HG02884 (cell line): Measurements from ENCODE around the gene RNF126.
"Not testable (repeated sequence)": the region's sequence is repeated elsewhere in the genome, so short reads cannot be mapped to it uniquely, and the experiment has no call there.

ENCODE experiments used
- ATAC-seq: cut with Tn5 transposase; IDR thresholded peaks from one replicate; pipeline ENCODE4 v1.9.1; 2021; ENCODE audit warnings: mild to moderate bottlenecking, moderate library complexity; ENCODE audit not compliant: unreplicated experiment

Gene RNF126

DNA sequence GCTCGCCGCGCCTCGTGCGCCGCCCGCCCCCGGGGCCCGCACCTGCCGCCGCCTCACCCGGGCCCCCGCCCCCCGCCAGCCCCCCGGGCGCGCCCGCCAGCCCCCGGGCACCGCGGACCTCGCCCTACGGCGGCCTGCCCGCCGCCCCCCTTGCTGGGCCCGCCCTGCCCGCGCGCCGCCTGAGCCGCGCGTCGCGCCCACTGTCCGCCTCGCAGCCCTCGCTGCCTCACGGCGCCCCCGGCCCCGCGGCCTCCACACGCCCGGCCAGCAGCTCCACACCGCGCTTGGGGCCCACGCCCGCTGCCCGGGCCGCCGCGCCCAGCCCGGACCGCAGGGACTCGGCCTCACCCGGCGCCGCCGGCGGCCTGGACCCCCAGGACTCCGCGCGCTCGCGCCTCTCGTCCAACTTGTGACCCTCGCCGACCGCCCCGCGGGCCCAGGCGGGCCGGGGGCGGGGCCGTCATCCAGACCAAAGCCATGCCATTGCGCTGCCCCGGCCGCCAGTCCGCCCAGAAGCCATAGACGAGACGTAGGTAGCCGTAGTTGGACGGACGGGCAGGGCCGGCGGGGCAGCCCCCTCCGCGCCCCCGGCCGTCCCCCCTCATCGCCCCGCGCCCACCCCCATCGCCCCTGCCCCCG is 46.8 kb downstream of the RNF126 start:
- ATAC-seq, result no peak

DNA sequence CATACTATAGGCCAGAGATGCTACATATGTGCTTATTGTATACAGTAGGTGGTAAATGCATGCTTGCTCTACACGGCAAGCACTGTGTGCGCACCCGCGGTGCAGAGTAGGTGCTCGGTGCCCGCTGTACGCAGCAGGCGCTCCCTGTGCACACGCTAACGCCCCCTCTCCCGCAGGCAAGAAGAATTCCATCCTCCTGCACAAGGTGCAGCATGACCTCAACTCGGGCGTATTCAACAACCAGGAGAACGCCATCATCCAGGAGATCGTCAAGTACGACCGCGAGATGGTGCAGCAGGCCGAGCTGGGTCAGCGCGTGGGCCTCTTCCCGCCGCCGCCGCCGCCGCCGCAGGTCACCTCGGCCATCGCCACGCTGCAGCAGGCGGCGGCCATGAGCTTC is 47.4 kb downstream of the RNF126 start:
- no peak for ATAC-seq

DNA sequence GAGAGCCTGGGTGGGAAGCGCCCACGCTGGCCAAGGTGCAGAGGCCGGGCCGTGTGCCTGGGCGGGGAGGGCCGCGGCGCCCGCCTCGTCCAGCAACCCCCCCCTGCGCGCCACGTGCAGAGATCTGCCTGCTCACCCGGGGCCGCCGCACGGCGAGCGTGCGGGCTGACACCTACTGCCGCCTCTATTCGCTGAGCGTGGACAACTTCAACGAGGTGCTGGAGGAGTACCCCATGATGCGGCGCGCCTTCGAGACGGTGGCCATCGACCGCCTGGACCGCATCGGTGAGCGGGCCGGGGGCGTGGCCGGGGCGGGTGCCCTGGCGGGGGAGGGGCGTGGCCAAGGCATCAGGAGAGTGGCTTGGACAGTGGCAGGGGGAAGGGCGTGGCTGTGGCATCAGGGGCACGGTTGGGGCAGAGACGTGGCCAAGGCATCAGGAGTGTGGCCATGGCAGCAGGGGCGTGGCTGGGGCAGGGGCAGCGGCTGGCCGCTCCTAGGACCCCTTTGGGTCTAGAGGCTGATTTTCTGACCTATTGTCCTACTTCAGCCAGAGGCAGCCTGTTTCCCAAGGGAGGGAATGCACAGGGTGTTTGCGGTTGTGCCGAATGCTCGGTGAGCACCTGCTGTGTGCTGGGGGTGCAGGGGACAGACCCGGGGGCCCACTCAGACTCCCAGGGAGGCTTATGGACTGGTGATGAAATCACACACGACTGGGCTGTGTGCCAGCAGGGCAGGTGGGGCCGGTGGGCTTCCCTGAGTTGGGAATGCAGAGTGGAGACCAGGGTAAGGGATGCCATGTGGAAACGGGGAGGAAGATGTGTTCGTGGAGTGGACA is 49.1 kb downstream of the RNF126 start:
- ATAC-seq, result no peak

DNA sequence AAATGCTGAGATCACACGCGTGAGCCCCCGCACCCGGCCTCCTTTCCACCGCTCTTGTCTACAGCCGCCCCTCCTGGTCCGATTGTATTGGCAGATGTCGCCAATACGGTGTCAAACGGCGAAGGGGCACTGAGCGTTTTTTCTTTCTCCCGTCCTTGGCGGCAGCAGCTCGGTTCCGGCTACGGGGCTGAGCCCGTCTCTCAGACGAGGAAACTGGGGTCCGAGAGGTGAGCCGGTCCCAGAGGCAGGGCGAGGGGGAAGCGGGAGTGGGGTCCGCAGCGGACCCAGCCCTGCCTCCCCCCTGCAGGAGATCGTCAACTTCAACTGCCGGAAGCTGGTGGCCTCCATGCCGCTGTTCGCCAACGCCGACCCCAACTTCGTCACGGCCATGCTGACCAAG is 50.1 kb downstream of the RNF126 start:
- ATAC-seq, result no peak

DNA sequence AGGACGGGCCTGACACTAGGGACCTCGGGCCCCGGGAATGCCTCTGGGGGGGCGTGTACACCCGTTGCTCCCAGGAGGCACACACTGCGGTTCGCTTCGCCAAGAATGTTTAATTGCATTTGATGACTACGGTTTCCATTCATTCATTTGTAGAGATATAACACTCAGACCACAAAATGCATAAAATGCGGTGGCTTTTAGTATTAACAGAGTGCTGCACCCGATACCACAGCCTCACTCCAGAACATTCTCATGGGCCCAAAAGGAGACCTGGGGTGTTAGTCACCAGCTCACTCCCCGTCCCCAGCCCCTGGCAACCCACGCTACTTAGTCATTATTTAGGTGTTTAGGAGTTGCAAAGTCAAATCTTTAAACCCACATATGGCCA is 51.5 kb downstream of the RNF126 start:
- no peak for ATAC-seq

DNA sequence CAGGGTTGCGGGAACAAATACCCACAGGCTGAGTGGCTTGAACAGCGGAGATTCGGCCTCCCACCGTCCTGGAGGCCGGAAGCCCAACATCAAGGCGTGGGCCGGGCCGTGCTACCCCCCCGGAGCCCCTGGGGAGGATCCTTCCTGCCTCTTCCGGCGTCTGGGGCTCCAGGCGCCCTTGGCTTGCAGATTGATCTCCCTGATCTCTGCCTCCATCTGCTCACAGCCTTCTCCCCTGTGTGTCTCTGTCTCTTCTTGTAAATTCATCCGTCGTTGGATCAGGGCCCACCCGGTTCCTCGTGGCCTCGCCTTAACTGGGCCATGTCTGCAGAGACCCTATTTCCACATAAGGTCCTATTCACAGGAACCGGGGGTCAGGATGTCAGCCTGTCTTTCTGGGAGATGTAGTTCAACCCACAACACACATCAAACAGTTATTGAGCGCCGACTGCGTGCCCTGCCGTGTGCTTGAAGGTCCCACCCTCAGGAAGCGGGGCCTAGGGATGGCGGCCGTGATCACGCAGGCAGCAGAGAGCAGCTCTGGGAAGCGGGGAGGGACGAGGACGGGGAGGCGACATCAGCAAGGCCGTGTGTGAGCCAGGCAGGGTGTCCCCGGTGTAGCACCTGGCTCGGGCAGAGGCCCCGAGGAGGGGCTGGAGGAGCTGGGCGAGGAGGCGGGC is 52.1 kb downstream of the RNF126 start:
- ATAC-seq, result no peak

DNA sequence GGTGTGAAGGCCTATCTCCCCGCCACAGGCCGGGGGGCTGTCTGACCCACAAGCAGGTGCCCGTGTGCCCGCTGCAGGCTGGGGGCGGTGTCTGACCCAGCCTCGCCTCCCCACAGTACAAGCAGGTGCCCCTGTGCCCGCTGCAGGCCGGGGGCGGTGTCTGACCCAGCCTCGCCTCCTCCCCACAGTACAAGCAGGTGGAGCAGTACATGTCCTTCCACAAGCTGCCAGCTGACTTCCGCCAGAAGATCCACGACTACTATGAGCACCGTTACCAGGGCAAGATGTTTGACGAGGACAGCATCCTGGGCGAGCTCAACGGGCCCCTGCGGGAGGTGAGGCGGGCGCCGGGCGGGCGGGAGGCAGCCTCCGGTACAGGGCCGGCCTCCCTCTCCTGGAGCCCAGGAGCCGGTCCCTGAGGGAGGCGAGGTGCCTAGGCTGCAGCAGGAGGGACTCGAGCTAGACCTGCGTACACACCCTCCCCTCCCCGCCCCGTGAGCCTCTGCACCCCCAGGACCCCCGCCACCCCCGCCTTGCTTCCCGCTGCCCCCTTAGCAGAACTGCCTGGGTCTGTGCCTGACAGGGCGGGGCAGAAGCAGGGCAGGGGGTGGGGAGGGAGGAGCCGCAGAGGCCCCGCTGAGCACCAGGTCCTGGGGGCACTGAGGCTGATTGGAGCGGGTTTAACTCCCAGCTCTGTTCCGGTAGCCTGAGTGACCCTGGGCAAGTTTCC is 52.8 kb downstream of the RNF126 start:
- no peak for ATAC-seq

DNA sequence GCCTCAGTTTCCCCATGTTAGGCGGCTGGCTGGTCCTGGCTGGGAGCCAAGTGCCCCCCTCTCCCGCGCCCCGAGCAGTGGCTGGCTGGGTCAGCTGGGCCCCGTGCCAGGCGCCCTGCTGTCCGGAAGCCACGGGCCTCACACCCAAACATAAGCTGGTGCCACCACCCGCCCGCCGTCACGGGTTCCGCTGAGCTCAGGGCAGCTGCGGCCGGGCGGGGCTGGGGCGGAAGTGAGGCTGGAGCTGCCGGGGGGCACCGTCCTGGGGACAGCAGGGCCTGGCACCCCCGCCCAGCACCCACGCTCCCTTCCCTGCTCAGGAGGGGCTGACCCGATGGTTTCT is 54.0 kb downstream of the RNF126 start:
- ATAC-seq, result no peak

DNA sequence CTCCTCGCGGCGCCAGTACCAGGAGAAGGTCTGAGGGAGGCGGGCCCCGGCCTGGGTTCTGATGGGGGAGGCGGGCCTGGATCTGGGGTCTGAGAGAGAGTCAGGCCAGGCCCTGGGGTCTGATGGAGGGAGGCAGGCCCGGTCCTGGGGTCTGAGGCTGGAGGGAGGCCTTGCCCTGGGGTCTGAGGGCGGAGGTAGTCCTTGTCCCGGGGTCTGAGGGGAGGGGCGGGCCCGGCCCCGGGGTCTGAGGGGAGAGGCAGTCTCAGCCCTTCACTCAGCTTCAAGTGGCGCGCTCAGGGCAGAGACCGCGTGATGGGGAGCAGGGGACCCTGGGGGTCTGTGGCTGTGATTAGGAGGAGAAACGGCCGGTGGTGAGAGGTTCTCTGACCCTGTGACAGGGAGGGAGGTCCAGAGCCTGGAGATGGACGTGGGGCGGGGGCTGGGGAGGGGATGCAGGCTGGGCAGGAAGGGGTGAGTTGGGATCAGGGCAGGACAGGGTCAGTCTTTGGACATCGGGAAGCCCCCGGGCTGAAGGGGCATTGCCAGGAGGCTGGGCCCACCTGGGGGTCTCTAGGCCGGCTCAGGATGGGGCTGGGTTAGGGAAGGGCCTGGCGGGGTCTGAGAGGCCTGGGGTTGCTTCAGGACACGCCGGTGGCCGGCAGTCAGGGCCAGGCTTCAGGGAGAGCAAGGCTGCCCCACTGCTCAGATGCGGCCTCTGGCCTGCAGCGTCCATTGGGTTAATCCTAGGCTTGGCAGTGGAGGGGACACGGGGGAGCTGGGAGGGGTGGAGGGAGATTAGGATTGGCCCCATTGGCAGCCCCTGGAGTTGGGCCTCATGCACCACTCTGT is 54.6 kb downstream of the RNF126 start:
- no peak for ATAC-seq

DNA sequence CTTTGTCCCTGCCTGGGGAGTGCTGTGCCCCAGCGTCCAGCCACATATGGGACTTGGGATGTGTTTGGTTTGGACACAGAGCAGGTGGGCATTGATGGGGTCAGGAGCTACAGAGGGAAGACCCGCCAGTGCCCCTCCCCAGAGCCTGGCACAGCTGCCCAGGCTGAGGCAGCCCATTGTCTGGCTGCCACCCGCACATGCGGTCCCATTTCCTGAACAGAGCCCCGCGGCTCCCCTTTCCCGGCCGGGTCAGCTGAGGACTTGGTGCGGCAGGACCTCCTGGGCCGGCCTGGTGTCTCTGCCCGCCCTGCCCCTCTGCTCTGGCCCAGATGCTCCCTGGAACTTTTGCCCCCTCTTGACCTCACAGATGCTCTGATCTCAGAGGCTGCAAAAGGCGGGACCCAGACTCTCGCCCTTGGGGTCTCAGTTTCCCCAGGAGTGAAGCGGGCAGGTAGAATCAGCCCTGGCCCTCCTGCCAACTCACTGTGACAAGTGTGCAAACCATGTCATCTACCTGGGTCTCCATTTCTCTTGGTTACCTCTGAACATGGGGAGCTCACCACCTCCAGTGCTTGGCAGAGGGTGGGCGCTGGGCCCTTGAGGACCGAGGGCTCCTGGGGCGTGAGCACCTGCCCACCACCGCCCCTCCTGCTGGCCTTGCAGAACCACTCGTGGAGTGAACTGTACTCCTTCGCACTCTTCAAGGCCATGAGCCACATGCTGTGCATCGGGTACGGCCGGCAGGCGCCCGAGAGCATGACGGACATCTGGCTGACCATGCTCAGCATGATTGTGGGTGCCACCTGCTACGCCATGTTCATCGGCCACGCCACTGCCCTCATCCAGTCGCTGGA is 55.5 kb downstream of the RNF126 start:
- ATAC-seq, result no peak

DNA sequence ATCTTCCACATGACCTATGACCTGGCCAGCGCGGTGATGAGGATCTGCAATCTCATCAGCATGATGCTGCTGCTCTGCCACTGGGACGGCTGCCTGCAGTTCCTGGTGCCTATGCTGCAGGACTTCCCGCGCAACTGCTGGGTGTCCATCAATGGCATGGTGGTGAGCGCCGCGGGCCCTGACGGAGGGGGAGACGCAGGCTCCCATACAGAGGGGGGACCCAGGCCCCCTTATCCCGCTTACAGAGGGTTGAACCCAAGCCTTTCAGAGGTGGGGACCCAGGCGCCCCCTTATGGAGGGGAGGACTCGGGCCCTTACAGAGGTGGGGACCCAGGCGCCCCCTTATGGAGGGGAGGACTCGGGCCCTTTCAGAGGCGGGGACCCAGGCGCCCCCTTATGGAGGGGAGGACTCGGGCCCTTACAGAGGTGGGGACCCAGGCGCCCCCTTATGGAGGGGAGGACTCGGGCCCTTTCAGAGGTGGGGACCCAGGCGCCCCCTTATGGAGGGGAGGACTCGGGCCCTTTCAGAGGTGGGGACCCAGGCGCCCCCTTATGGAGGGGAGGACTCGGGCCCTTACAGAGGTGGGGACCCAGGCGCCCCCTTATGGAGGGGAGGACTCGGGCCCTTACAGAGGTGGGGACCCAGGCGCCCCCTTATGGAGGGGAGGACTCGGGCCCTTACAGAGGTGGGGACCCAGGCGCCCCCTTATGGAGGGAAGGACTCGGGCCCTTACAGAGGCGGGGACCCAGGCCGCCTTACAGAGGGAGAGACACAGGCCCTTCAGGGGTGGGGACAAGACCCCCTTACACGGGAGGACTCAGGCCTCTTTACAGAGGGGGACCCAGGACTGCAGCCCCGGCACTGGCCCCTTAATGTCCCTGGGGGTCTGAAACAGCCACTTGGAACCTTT is 57.7 kb downstream of the RNF126 start:
- ATAC-seq, result not testable (repeated sequence)

DNA sequence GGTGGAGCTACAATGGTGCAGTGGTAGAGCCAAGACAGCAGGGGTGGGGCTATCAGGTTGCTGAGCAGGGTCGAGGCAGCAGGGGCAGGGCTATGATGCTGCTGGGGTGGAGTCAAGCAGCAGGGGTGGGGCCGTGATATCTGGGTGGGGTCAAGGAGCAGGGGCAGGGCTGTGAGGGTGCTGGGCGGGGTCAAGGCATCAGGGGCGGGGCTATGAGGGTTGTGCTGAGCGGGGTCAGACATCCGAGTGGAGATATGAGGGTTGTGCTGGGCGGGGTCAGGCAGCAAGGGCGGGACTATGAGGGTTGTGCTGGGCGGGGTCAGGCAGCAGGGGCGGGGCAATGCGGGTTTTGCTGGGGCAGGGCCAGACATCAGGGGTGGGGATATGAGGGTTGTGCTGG is 58.7 kb downstream of the RNF126 start:
- no peak for ATAC-seq

DNA sequence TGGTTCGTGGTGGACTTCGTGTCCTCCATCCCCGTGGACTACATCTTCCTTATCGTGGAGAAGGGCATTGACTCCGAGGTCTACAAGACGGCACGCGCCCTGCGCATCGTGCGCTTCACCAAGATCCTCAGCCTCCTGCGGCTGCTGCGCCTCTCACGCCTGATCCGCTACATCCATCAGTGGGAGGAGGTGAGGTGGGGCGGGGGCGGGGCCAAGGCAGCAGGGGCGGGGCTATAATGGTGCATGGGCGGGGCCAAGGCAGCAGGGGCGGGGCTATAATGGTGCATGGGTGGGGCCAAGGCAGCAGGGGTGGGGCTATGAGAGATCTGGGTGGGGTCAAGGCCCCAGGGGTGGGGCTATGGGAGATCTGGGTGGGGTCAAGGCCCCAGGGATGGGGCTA is 59.2 kb downstream of the RNF126 start:
- ATAC-seq, result not testable (repeated sequence)

DNA sequence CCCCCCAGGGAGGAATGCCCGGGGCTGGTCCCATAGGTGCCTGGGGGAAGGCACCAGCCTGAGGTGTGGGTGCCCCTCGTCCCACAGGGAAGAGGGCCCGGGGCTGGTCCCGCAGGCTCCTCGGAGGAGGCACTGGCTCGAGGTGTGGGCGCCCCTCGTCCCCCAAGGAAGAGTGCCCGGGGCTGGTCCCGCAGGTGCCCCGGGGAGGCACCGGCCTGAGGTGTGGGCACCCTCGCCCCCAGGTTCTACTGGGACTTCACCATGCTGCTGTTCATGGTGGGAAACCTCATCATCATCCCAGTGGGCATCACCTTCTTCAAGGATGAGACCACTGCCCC is 59.7 kb downstream of the RNF126 start:
- ATAC-seq, result not testable (repeated sequence)

DNA sequence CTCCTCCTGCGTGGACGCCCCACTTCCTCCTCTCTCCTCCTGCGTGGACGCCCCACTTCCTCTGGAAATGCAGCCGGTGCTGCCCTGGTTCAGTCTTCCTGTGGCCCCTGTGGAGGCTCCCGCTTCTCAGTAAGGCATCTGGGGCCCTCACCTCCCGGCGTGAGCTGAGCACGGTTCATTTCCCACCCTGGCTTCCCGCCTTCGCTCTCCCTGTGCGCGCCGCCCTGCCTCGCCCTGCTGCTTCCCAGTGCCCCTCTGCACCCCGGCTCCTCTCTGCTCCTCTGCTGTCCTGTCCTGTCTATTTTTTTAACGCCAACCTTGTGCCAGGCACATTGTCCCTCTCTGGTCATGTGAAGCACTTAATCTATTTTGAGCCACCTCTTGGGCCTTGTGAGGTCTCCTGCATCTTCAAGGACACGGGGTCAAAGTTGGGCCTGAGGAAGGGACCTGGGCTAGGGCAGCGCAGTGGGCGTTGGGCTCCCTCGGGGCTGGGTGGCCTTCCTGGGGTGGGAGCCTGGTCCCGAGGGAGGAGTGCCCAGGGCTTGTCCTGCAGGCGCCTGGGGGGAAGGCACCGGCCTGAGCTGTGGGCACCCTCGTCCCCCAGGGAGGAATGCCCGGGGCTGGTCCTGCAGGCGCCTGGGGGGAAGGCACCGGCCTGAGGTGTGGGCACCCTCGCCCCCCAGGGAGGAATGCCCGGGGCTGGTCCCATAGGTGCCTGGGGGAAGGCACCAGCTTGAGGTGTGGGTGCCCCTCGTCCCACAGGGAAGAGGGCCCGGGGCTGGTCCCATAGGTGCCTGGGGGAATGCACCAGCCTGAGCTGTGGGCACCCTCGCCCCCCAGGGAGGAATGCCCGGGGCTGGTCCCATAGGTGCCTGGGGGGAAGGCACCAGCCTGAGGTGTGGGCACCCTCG is 60.4 kb downstream of the RNF126 start:
- no peak for ATAC-seq

DNA sequence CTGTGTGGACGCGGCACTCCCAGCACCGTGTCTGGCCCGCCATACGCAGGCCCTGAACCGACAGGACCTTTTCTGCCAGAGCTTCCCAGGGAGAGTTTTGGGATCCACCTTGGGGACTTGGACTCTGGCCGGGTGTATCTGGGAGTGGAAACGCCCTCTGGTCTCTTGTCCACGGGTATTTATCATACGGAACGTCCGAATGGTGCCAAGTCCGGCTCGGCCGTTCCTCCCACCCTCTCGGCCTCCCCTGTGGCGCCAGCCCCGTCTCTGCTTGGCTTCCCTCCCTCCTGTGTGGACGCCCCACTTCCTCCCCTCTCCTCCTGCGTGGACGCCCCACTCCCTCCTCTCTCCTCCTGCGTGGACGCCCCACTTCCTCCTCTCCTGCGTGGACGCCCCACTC is 61.2 kb downstream of the RNF126 start:
- ATAC-seq, result no peak

DNA sequence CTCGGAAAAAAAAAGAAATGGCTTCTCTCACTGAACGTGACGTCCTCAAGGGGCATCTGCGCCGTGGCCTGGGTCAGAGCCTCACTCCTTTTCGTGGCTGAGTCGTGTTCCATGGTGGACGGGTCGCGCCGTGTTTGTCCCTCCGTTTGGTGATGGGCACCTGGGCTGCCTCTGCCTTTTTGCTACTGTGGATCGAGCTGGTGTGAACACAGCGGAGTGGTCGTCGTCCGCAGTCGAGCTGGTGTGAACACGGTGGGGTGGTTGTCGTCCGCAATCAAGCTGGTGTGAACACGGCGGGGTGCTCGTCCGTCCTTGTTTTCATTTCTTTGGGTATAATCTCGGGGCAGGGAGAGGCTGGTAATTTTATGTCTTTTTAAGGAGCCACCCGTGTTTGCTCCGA is 61.7 kb downstream of the RNF126 start:
- ATAC-seq, result no peak
